ENCODE results near the gene SPAG9.
A peak's percentile ranks its signal among the peaks of the same experiment; 100 is the strongest.

- no peak for TF ChIP-seq CTCF (IDR thresholded peaks at IDR 0.05)
- peak; percentile 83 to 85 for TF ChIP-seq POLR2A (IDR thresholded peaks at IDR 0.05)
- TF ChIP-seq POLR2AphosphoS5 (IDR thresholded peaks at IDR 0.05): peak; percentile 86 to 92 (median 88)
- TF ChIP-seq EP300 (IDR thresholded peaks at IDR 0.05): peak in 2 of 4 donors; percentile 51 to 52
Measured at GRCh38 chr17:51120739-51121619, at the start of gene SPAG9.

Data from sigmoid colon (tissue), 4 donors.